Neural cell (in vitro differentiated cells): ENCODE data around the gene ARID1A. TPM values are rescaled to one million over a fixed set of nuclear protein-coding genes. Genes with fewer than 3 reads are reported as not detected.

Source experiments
- H2AFZ ChIP-seq: fragments of 200-600, 300-800 bp; sonication (generic), shearing (Covaris generic); 2 replicates; pipeline ENCODE4 v1.6.0; 2014; ENCODE audit warnings: low read depth, mild to moderate bottlenecking, antibody characterized with exemption, low read length, moderate library complexity
- H3F3A ChIP-seq: fragments of 200-600 bp; shearing (Covaris generic); 2 replicates; pipeline ENCODE4 v1.6.1; 2016; ENCODE audit warnings: mild to moderate bottlenecking, moderate library complexity, mixed read lengths, antibody characterized with exemption, low read length; ENCODE audit not compliant: insufficient read depth, poor library complexity, severe bottlenecking
- H3K27ac ChIP-seq: fragments of 200-600, 300-800 bp; sonication (generic), shearing (Covaris generic); 2 replicates; pipeline ENCODE4 v1.5.1; 2014; ENCODE audit warnings: mild to moderate bottlenecking, low read length, moderate library complexity
- H3K27me3 ChIP-seq: fragments of 300-800, 200-600 bp; sonication (generic), shearing (Covaris generic); 2 replicates; pipeline ENCODE4 v1.6.0; 2014; ENCODE audit warnings: mild to moderate bottlenecking, low read depth, low read length, moderate library complexity; ENCODE audit not compliant: insufficient read depth
- H3K36me3 ChIP-seq: fragments of 300-800, 200-600 bp; sonication (generic), shearing (Covaris generic); 2 replicates; pipeline ENCODE4 v1.5.1; 2014; ENCODE audit warnings: mild to moderate bottlenecking, antibody characterized with exemption, low read length, moderate library complexity; ENCODE audit not compliant: insufficient read depth
- H3K4me2 ChIP-seq: fragments of 300-800, 200-600 bp; sonication (generic), shearing (Covaris generic); 2 replicates; pipeline ENCODE4 v1.6.0; 2014; ENCODE audit warnings: mild to moderate bottlenecking, low read length
- H3K4me3 ChIP-seq: fragments of 300-800, 200-600 bp; sonication (generic), shearing (Covaris generic); 2 replicates; pipeline ENCODE4 v1.5.1; 2014; ENCODE audit warnings: mild to moderate bottlenecking, low read length, moderate library complexity
- H3K79me2 ChIP-seq: fragments of 200-600 bp; shearing (Covaris generic); replicated peaks from 2 replicates; pipeline ENCODE4 v1.6.0; 2014; ENCODE audit warnings: mild to moderate bottlenecking, low read length, moderate library complexity; ENCODE audit not compliant: insufficient read depth
- H3K9ac ChIP-seq: fragments of 300-800, 200-600 bp; sonication (generic), shearing (Covaris generic); 2 replicates; pipeline ENCODE4 v1.6.1; 2016; ENCODE audit warnings: mild to moderate bottlenecking, low read length, mixed read lengths
- H3K9me2 ChIP-seq: fragments of 200-600 bp; shearing (Covaris generic); 2 replicates; pipeline ENCODE4 v1.6.1; 2016; ENCODE audit warnings: mild to moderate bottlenecking, low read length, mixed read lengths; ENCODE audit not compliant: insufficient read depth
- H3K9me3 ChIP-seq: fragments of 200-600, 300-800 bp; sonication (generic), shearing (Covaris generic); 2 replicates; pipeline ENCODE4 v1.6.1; 2016; ENCODE audit warnings: mild to moderate bottlenecking, mixed run types, low read length, moderate library complexity, mixed read lengths
- H4K20me1 ChIP-seq: fragments of 200-600 bp; shearing (Covaris generic); 2 replicates; pipeline ENCODE4 v1.6.1; 2016; ENCODE audit warnings: mild to moderate bottlenecking, mixed run types; ENCODE audit not compliant: insufficient read depth
- EP300 ChIP-seq: fragments of 450-650 bp; conservative IDR thresholded peaks from 2 replicates; pipeline ENCODE4 v1.6.1; 2014; ENCODE audit warnings: antibody characterized with exemption, mild to moderate bottlenecking, moderate library complexity; ENCODE audit not compliant: poor library complexity, severe bottlenecking
- EZH2 ChIP-seq: fragments of 200-600, 300-800 bp; shearing (Covaris generic), sonication (generic); IDR thresholded peaks from 2 replicates; pipeline ENCODE4 v1.6.1; 2014; ENCODE audit warnings: antibody characterized with exemption, low read length, borderline replicate concordance, mild to moderate bottlenecking; ENCODE audit not compliant: insufficient read depth, poor library complexity, severe bottlenecking
- MXI1 ChIP-seq: fragments of 450-650 bp; conservative IDR thresholded peaks from 2 replicates; pipeline ENCODE4 v1.6.1; 2014; ENCODE audit warnings: antibody characterized with exemption, mild to moderate bottlenecking; ENCODE audit not compliant: poor library complexity, severe bottlenecking
- POLR2AphosphoS5 ChIP-seq: IDR thresholded peaks from 2 replicates; pipeline ENCODE4 v1.6.1; 2012
- RAD21 ChIP-seq: fragments of 450-650 bp; conservative IDR thresholded peaks from 2 replicates; pipeline ENCODE4 v1.6.1; 2014; ENCODE audit warnings: antibody characterized with exemption, mild to moderate bottlenecking, moderate library complexity
- SMC3 ChIP-seq: fragments of 450-650 bp; conservative IDR thresholded peaks from 2 replicates; pipeline ENCODE4 v1.6.1; 2014; ENCODE audit warnings: antibody characterized with exemption, mild to moderate bottlenecking, moderate library complexity; ENCODE audit not compliant: poor library complexity
- TAF1 ChIP-seq: IDR thresholded peaks from 2 replicates; pipeline ENCODE4 v1.6.1; 2012; ENCODE audit warnings: low read depth
- polyA plus RNA-seq: library from polyadenylated mRNA; depleted of rRNA; stranded (reverse); fragments of >200 nt; gene quantifications from 2 replicates; pipeline ENCODE4 v1.2.3, GENCODE V29; 2014
- TF ChIP-seq, protein P1 (sequence below): IDR thresholded peaks from 2 replicates; pipeline ENCODE4 v1.6.1; 2012; ENCODE audit warnings: borderline replicate concordance
- TF ChIP-seq, protein P2 (sequence below): fragments of 450-650 bp; IDR thresholded peaks from 2 replicates; pipeline ENCODE4 v1.5.1; 2014; ENCODE audit warnings: antibody characterized with exemption, mild to moderate bottlenecking, moderate library complexity; ENCODE audit not compliant: poor library complexity, severe bottlenecking

Gene ARID1A
- polyA plus RNA-seq, 1 donor from 2014 or later, result 13.2 TPM

DNA sequence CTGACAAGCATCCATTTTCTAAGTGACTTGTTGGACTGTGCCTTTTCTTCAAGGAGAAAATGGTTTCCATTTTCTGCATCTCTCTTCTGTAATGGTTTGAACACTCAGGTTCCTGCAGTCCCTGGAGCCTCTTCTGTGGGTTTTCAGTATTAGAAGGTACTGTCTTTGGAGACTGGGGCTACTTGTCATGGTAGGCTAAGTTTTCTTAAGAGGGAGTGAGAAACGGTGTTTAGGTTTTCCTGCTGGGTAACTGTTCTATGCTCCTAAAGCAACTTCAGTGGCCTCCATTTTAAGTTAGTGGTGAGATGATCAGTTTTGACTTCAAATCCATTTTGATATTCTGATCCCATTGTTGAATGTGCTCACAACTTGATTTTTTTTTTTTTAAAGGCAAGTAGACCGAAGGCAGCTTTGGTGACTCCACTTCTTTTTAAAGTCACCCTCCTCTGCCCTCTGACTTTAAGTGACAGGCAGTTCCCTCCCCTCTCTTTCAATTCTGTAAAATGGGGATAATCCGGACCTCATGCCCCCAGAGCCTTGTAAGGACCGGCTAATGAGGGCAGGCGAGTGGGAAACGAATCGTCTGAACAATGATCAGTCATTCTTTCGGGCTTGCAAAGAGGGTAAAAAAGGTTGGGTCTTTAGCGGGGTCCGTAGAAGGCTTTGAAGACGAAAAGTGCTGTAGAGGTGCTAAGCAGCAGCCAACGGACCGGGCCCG lies 1.0 kb upstream of the ARID1A start:
- H3K9me2 ChIP-seq, result no peaks in the 10 kb centered on the region
- no peaks in the 10 kb centered on the region for H3K27me3 ChIP-seq
- peak overlapping the region; percentile 53 for H2AFZ ChIP-seq
- peaks cover 49% of the 10 kb centered on the region for H3K79me2 ChIP-seq
- H3K27ac ChIP-seq, result peak overlapping the region; percentile 90
- TF ChIP-seq SMC3 (no peak), RAD21 (no peak), MXI1 (no peak), POLR2AphosphoS5 (no peak), EZH2 (no peak), EP300 (no peak), TAF1 (no peak)
- TF ChIP-seq, protein P1, sequence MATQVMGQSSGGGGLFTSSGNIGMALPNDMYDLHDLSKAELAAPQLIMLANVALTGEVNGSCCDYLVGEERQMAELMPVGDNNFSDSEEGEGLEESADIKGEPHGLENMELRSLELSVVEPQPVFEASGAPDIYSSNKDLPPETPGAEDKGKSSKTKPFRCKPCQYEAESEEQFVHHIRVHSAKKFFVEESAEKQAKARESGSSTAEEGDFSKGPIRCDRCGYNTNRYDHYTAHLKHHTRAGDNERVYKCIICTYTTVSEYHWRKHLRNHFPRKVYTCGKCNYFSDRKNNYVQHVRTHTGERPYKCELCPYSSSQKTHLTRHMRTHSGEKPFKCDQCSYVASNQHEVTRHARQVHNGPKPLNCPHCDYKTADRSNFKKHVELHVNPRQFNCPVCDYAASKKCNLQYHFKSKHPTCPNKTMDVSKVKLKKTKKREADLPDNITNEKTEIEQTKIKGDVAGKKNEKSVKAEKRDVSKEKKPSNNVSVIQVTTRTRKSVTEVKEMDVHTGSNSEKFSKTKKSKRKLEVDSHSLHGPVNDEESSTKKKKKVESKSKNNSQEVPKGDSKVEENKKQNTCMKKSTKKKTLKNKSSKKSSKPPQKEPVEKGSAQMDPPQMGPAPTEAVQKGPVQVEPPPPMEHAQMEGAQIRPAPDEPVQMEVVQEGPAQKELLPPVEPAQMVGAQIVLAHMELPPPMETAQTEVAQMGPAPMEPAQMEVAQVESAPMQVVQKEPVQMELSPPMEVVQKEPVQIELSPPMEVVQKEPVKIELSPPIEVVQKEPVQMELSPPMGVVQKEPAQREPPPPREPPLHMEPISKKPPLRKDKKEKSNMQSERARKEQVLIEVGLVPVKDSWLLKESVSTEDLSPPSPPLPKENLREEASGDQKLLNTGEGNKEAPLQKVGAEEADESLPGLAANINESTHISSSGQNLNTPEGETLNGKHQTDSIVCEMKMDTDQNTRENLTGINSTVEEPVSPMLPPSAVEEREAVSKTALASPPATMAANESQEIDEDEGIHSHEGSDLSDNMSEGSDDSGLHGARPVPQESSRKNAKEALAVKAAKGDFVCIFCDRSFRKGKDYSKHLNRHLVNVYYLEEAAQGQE, result no peak
- TF ChIP-seq, protein P2, sequence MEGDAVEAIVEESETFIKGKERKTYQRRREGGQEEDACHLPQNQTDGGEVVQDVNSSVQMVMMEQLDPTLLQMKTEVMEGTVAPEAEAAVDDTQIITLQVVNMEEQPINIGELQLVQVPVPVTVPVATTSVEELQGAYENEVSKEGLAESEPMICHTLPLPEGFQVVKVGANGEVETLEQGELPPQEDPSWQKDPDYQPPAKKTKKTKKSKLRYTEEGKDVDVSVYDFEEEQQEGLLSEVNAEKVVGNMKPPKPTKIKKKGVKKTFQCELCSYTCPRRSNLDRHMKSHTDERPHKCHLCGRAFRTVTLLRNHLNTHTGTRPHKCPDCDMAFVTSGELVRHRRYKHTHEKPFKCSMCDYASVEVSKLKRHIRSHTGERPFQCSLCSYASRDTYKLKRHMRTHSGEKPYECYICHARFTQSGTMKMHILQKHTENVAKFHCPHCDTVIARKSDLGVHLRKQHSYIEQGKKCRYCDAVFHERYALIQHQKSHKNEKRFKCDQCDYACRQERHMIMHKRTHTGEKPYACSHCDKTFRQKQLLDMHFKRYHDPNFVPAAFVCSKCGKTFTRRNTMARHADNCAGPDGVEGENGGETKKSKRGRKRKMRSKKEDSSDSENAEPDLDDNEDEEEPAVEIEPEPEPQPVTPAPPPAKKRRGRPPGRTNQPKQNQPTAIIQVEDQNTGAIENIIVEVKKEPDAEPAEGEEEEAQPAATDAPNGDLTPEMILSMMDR, result no peak
- peak overlapping the region; percentile 98 for H3K9ac ChIP-seq
- peaks cover 3% of the 10 kb centered on the region for H3F3A ChIP-seq
- peak overlapping the region; percentile 77 for H3K4me3 ChIP-seq
- peaks cover 16% of the 10 kb centered on the region for H4K20me1 ChIP-seq
- H3K4me2 ChIP-seq, result peak overlapping the region; percentile 99
- H3K36me3 ChIP-seq, result no peaks in the 10 kb centered on the region
- H3K9me3 ChIP-seq, result no peaks in the 10 kb centered on the region

DNA sequence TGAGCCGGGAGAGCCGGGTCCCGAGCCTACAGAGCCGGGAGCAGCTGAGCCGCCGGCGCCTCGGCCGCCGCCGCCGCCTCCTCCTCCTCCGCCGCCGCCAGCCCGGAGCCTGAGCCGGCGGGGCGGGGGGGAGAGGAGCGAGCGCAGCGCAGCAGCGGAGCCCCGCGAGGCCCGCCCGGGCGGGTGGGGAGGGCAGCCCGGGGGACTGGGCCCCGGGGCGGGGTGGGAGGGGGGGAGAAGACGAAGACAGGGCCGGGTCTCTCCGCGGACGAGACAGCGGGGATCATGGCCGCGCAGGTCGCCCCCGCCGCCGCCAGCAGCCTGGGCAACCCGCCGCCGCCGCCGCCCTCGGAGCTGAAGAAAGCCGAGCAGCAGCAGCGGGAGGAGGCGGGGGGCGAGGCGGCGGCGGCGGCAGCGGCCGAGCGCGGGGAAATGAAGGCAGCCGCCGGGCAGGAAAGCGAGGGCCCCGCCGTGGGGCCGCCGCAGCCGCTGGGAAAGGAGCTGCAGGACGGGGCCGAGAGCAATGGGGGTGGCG lies 371 bp downstream of the ARID1A start:
- Histone ChIP-seq H2AFZ (no peak overlapping the region), H3K4me2 (no peak overlapping the region)

More for the DNA sequence above, 371 bp downstream of the ARID1A start:
- Histone ChIP-seq H4K20me1 (peaks cover 30% of the 10 kb centered on the region), H3K27ac (peak overlapping the region; percentile 90), H3K36me3 (no peaks in the 10 kb centered on the region), H3K27me3 (no peaks in the 10 kb centered on the region), H3K79me2 (peaks cover 63% of the 10 kb centered on the region), H3K9me2 (no peaks in the 10 kb centered on the region), H3F3A (peaks cover 3% of the 10 kb centered on the region), H3K9ac (peak overlapping the region; percentile 98), H3K4me3 (peak overlapping the region; percentile 77), H3K9me3 (no peaks in the 10 kb centered on the region)
- no peak for TF ChIP-seq SMC3
- no peak for TF ChIP-seq MXI1
- no peak for TF ChIP-seq TAF1
- no peak for TF ChIP-seq EP300
- no peak for TF ChIP-seq POLR2AphosphoS5
- no peak for TF ChIP-seq RAD21
- no peak for TF ChIP-seq EZH2
- TF ChIP-seq, protein P1, result no peak
- TF ChIP-seq, protein P2, result no peak
